Urinary bladder (tissue), 4 donors: ENCODE measurements around the gene SYT17. TPM values are rescaled to one million over a fixed set of nuclear protein-coding genes. Genes with fewer than 3 reads are reported as not detected.

Experiments used
- DNase-seq: peaks from one replicate; pipeline ENCODE4 v3.0.0-alpha.2; 2015; ENCODE audit errors: extremely low spot score
- H3K27ac ChIP-seq: one replicate; pipeline ENCODE4 v1.5.1; 2013; ENCODE audit warnings: low read depth, mild to moderate bottlenecking, moderate library complexity
- H3K36me3 ChIP-seq: one replicate; pipeline ENCODE4 v1.6.1; 2013; ENCODE audit warnings: mild to moderate bottlenecking, moderate library complexity; ENCODE audit not compliant: insufficient read depth
- H3K4me1 ChIP-seq: one replicate; pipeline ENCODE4 v1.6.1; 2013; ENCODE audit warnings: mild to moderate bottlenecking, moderate library complexity; ENCODE audit not compliant: insufficient read depth
- H3K4me3 ChIP-seq: one replicate; pipeline ENCODE4 v1.5.1; 2013; ENCODE audit warnings: low read depth, low read length
- WGBS: extraction: QIAGEN DNeasy Blood & Tissue Kit; methylation state at CpG from one replicate; pipeline ENCODE4 v1.1.7; 2013; 5-methylcytosine and 5-hydroxymethylcytosine counted together
- polyA plus RNA-seq: library from polyadenylated mRNA; stranded (reverse); fragments of 200-250 nt; gene quantifications from one replicate; pipeline ENCODE4 v1.2.3, GENCODE V29; 2013
- total RNA-seq: library from RNA; depleted of rRNA; stranded (reverse); fragments of >200 nt; gene quantifications from one replicate; pipeline ENCODE4 v1.2.3, GENCODE V29; 2014
- donor health status: healthy with polysubstance abuse.
- donor health status: healthy.

Gene SYT17
- total and polyA plus RNA-seq, 2 donors = 1.8 to 6.5 TPM

DNA sequence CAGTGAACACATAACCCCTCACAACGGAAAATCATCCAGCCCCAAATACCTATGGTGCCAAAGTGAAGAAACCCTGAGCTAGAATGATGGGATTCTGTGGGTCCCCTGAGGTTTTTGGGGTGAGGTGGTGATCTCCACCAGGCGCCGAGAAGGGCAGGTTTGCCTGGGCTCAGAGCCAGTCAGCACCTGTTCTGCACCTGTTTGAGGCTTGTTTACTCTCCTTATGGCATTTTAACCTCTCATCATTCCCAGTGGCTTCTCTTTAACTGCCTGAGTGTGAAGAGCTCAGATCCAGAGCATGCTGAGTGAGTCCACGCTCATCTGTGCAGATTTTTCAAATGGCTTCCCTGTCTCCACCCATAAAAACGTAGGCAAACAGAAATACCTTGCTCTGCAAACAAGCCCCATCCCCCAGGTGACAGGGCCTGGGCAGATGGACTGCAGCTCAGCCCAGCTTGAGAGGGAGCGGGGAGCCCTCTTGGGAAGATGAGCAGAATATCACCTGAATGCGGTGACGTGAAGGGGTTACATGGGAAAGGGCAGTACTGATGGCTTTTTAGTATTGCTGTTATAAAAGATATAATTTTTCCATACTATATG lies 77.4 kb downstream of the SYT17 start:
- H3K27ac ChIP-seq = no peak overlapping the region
- no peaks in the 10 kb centered on the region for H3K4me1 ChIP-seq
- 77% methylated on average over 8 of the region's 8 CpGs for WGBS
- H3K4me3 ChIP-seq = no peak overlapping the region
- no peaks in the 10 kb centered on the region for H3K36me3 ChIP-seq
- no peak for DNase-seq

DNA sequence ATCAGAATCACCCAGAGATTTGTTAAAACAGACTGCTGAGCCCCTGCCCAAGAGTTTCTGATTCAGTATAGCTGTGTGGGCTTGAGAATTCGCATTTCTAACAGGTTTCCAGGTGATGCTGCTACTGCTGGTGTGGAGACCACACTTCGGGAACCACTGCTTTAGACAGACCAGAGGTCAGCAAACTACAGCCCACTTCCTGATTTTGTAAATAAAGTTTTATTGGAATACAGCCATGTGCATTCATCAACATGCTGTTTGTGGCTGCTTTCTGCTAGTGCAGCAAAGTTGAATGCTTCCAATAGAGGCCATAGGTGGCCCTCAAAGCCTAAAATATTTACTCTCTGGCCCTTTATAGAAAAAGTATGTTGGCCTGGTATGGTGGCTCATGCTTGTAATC lies 84.9 kb downstream of the SYT17 start:
- Histone ChIP-seq H3K27ac (no peak overlapping the region), H3K4me3 (no peak overlapping the region), H3K4me1 (no peaks in the 10 kb centered on the region), H3K36me3 (no peaks in the 10 kb centered on the region)
- no peak for DNase-seq
- 72% methylated on average over 2 of the region's 2 CpGs for WGBS

DNA sequence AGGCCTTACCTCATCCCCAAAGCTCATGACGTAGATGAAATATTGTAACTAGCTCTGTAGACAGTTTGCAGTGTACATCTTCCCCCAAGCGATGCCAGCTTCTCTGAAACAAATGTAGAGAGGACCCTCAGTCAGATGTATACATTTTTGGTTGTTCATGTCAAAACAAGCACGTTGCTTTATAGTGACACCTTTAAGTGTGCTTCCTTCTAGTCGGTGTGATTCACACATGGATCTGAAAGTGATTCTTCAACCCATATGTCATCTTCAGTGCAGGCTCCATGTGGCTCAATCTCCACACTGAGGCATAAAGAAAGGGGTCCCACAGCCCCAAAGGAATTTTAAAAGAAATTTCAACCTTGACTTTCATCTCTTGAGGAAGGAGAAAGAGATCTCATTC lies 86.6 kb downstream of the SYT17 start:
- WGBS = 74% methylated on average over 4 of the region's 4 CpGs
- DNase-seq = no peak
- no peak overlapping the region for H3K27ac ChIP-seq
- no peak overlapping the region for H3K4me3 ChIP-seq
- H3K4me1 ChIP-seq = no peaks in the 10 kb centered on the region
- no peaks in the 10 kb centered on the region for H3K36me3 ChIP-seq

DNA sequence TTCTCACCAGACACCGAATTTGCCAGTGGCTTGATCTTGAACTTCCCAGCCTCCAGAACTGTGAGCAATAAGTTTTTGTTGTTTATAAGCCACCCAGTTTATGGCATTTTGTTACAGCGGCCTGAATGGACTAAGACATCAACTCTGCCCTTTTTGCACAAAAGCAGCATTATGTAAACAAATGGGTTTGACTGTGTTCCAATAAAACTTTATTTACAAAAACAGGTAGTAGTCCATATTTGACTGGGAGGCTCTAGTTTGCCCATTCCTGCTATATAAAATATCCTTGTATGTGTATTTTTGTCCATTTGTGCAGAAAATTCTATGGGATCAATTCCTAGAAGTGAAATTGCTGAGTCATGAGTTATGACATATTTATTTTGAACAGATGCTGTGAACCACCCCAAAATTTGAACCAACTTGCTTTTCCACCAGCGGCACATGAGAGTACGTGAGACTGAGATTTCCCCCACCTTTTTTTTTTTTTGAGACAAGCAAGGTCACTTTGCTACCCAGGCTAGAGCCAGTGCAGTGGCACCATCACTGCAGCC lies 96.2 kb downstream of the SYT17 start:
- H3K27ac ChIP-seq = no peak overlapping the region
- peaks cover 4% of the 10 kb centered on the region for H3K36me3 ChIP-seq
- H3K4me3 ChIP-seq = no peak overlapping the region
- H3K4me1 ChIP-seq = no peaks in the 10 kb centered on the region
- DNase-seq = no peak
- WGBS = 88% methylated on average over 4 of the region's 4 CpGs

DNA sequence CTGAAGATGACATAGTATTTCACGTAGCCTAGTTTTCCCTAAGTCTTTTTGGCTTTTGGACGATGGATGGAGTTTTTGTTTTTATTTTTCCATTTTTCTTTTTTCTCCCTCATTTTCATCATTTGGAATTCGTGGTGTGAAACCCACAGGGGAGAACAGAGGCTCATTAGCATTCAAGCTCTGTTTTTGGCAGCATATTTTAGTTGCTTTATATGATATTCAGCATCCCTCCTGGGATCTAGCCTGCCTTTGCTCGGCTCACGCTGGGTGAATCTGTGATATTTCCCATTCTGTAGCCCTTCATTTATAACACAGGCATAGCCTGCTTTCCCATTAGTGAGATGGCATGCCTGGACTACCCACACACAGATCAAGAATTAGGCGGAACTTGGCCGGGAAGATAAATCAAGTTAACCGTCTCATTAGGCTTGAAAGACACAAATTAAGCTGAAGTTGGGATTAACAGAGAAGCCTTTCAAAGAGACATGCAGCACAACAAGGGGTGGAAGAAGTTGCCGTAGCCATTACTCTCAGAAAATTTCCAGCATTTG lies 97.4 kb downstream of the SYT17 start:
- H3K36me3 ChIP-seq = peaks cover 4% of the 10 kb centered on the region
- DNase-seq = no peak
- WGBS = 78% methylated on average over 9 of the region's 9 CpGs

DNA sequence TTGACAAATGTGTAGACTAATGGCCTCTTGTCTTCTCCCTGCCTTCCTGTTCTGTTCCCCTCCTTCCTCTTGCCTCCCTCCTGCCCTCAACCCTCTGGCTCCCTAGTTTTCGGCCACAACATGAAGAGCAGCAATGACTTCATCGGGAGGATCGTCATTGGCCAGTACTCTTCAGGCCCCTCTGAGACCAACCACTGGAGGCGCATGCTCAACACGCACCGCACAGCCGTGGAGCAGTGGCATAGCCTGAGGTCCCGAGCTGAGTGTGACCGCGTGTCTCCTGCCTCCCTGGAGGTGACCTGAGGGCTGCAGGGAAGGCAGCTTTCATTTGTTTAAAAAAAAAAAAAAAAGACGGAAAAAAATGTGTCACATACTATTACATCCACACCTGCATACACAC lies 98.7 kb downstream of the SYT17 start:
- 91% methylated on average over 11 of the region's 11 CpGs for WGBS
- Histone ChIP-seq H3K4me1 (no peaks in the 10 kb centered on the region), H3K4me3 (no peak overlapping the region), H3K27ac (no peak overlapping the region), H3K36me3 (peaks cover 4% of the 10 kb centered on the region)
- DNase-seq = no peak

More for the DNA sequence above, 97.4 kb downstream of the SYT17 start:
- Histone ChIP-seq H3K27ac (no peak overlapping the region), H3K4me1 (no peaks in the 10 kb centered on the region), H3K4me3 (no peak overlapping the region)

DNA sequence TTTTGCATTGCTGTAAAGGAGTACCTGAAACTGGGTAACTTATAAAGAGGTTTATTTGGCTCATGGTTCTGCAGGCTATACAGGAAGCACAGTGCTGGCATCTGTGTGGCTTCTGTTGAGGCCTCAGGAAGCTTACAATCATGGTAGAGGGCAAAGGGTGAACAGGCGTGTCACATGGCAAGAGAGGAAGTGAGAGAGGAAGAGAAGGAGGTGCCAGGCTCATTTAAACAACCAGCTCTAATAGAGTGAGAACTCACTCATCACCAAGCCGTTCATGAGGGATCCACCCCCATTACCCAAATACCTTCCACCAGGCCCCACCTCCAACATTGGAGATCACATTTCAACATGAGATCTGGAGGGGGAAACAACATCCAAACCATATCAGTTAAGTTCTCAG lies 101.1 kb downstream of the SYT17 start:
- Histone ChIP-seq H3K36me3 (peaks cover 4% of the 10 kb centered on the region), H3K4me1 (no peaks in the 10 kb centered on the region), H3K4me3 (no peak overlapping the region), H3K27ac (no peak overlapping the region)
- no peak for DNase-seq
- WGBS = 65% methylated on average over 2 of the region's 2 CpGs

DNA sequence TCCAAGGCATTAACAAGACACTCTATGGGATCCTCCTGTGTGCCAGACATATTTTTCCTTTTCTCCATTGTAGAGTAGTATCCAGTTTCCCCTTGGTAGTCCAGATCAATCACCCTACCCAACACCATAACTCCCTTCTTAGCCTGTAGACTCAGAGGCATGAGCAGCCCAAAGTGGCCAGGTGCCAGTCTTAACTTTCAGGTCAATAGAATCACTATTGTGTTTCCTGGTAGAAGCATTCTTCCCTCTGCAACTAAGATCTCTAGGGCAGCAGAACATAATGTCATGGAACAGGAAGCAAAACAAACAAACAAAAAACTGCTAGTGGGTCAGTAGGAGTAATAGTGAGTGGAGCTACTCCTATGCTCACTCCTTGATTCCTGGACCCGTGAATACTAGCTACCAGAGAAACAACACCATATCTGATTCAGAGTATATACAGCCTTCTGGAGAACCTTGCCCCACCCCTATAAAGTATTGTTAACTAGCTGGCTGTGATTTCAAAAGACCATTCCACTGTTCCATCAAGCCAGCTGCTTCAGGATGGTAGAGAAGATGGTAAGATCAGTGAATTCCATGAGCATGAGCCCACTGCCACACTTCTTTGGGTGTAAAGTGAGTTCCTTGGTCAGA lies 106.2 kb downstream of the SYT17 start:
- Histone ChIP-seq H3K27ac (no peak overlapping the region), H3K4me1 (no peaks in the 10 kb centered on the region), H3K4me3 (no peak overlapping the region), H3K36me3 (no peaks in the 10 kb centered on the region)
- no peak for DNase-seq
- 75% methylated on average over 1 of the region's 1 CpG for WGBS

DNA sequence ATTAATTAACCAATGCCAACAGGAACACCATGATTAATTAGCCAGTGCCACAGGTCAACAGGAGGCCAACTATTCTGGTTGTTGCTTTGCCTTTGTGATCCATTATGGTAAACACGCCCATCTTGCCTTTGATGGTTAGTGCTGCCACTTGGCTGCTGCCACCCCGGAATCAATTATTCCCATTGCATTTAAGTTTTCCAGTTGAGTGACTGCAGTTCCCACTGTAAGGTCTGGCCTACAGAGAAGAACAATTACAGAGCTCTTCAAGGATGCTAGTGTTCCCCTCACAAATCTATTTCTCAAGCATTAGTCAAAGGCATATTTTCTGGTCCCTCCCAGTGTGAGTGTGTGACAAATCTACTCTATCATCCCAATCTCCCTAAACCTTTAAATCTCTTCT lies 110.4 kb downstream of the SYT17 start:
- H3K36me3 ChIP-seq = no peaks in the 10 kb centered on the region
- no peaks in the 10 kb centered on the region for H3K4me1 ChIP-seq
- no peak overlapping the region for H3K27ac ChIP-seq
- no peak overlapping the region for H3K4me3 ChIP-seq
- no peak for DNase-seq
- 91% methylated on average over 2 of the region's 2 CpGs for WGBS

DNA sequence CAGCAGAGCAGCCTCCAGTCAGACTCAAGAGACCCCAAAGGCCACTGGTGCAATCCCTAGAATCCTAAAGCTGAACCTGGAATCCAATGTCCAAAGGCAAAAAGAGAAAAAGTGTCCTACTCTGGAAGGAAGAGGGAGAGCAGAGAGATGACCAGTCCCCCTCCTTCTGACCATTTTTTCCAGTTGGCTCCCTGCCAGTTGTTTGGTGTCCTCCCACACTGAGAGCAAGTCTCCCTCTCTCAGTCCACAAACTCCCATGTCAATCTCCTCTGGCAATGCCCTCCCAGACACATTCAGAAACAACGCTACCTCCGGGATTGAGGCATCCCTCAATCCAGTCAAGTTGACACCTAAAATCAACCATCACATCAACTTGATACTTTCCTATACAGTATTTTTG lies 113.2 kb downstream of the SYT17 start:
- DNase-seq = no peak
- no peaks in the 10 kb centered on the region for H3K36me3 ChIP-seq
- H3K4me1 ChIP-seq = no peaks in the 10 kb centered on the region
- no peak overlapping the region for H3K4me3 ChIP-seq
- WGBS = 86% methylated on average over 2 of the region's 2 CpGs
- H3K27ac ChIP-seq = no peak overlapping the region

DNA sequence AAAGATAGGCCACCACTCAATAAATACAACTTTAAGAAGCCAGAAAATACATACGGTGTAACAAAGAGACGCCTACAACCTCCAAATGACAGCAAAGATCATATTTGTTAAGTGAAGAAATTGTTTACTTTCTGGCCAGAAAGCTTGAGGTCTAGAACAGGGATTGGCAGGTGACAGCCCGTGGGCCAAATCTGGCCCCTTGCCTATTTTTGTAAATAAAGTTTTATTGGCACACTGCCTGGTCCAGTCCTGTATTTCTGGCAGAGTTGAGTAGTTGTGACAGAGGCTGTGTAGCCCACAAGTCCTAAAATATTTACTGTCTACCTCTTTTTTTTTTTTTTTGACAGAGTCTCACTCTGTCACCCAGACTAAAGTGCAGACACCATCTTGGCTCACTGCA lies 114.1 kb downstream of the SYT17 start:
- WGBS = 75% methylated on average over 3 of the region's 3 CpGs
- no peak overlapping the region for H3K27ac ChIP-seq

DNA sequence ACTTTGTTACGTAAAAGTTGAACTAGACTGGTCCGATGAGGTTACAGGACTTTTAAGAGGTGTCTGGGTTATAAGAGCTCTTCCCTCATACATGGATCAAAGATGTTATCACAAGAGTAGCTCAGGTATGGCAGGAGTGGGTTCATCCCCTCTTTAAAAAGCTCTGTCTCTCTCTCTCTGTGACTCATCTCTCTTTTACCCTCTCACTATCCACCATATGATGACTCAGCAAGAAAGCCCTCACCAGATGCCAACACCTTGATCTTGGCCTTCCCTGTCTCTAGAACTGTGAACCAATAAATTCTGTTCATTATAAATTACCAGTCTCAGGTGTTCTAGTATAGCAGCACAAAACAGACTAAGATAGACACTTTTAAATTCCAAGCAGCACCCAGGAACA lies 115.6 kb downstream of the SYT17 start:
- Histone ChIP-seq H3K4me1 (no peaks in the 10 kb centered on the region), H3K4me3 (no peak overlapping the region), H3K27ac (no peak overlapping the region), H3K36me3 (no peaks in the 10 kb centered on the region)
- DNase-seq = no peak
- WGBS = 62% methylated on average over 2 of the region's 2 CpGs

More for the DNA sequence above, 114.1 kb downstream of the SYT17 start:
- DNase-seq = no peak
- no peak overlapping the region for H3K4me3 ChIP-seq
- H3K4me1 ChIP-seq = no peaks in the 10 kb centered on the region
- H3K36me3 ChIP-seq = no peaks in the 10 kb centered on the region

DNA sequence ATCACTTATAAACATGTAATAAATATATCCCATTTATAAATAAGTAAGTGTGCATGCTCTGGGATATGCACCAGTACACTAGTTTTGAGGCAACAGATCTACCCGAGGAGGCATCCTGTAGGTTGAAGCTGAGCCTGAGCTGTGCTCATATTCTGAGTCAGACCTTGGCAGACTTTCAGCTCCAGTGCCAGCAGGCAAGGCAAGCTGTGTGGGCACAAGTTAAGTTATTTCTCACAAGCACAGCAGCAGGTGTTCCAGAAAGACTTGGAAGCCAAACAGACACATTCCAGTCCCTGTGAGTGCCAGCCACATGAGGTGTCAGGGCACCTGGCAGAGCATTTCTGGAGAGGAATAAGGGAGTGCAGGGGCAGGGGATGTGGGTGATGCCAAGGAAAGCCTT lies 116.2 kb downstream of the SYT17 start:
- no peak for DNase-seq
- no peak overlapping the region for H3K4me3 ChIP-seq
- no peaks in the 10 kb centered on the region for H3K4me1 ChIP-seq
- no peak overlapping the region for H3K27ac ChIP-seq
- H3K36me3 ChIP-seq = no peaks in the 10 kb centered on the region
- WGBS = 54% methylated on average over 1 of the region's 1 CpG

DNA sequence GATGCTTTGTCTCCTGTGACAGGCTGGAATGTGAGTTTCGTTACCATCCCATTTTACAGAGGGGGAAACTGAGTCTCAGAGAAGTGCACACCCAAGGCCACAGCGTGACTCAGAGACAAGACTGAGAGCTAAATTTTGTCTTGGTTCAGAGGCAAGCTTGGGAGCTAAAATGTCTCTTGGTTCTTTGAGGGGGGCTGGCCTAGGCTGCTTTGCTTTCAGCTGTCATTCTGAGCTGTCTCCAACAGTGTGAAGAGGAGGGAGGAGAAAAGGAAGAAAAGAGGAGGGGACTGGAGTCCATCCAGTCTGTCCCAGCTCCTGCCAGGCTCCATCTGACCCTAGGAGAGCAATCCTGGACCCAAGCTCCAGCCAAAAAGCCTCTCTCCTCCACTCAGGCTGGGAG lies 117.4 kb downstream of the SYT17 start, which contains the start of gene CLEC19A:
CLEC19A (plus strand) TSS at position 301 of the 400 bp plus-strand sequence. CDS start 121 bp downstream, outside the sequence.
- DNase-seq = no peak
- 77% methylated on average over 2 of the region's 2 CpGs for WGBS
- H3K4me3 ChIP-seq = no peak within 1 kb of the TSS
- no peaks in the 10 kb centered on the region for H3K4me1 ChIP-seq
- no peaks in the 10 kb centered on the region for H3K36me3 ChIP-seq
- H3K27ac ChIP-seq = no peak within 1 kb of the TSS
